HG03432 (cell line): Measurements from ENCODE around the gene RPP40.
A peak's percentile ranks its signal among the peaks of the same experiment; 100 is the strongest.
"Not testable (repeated sequence)": the region's sequence is repeated elsewhere in the genome, so short reads cannot be mapped to it uniquely, and the experiment has no call there.

ENCODE experiments used
- ATAC-seq: cut with Tn5 transposase; IDR thresholded peaks from one replicate; pipeline ENCODE4 v1.9.1; 2021; ENCODE audit warnings: mild to moderate bottlenecking, moderate library complexity; ENCODE audit not compliant: unreplicated experiment

Gene RPP40, protein sequence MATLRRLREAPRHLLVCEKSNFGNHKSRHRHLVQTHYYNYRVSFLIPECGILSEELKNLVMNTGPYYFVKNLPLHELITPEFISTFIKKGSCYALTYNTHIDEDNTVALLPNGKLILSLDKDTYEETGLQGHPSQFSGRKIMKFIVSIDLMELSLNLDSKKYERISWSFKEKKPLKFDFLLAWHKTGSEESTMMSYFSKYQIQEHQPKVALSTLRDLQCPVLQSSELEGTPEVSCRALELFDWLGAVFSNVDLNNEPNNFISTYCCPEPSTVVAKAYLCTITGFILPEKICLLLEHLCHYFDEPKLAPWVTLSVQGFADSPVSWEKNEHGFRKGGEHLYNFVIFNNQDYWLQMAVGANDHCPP

DNA sequence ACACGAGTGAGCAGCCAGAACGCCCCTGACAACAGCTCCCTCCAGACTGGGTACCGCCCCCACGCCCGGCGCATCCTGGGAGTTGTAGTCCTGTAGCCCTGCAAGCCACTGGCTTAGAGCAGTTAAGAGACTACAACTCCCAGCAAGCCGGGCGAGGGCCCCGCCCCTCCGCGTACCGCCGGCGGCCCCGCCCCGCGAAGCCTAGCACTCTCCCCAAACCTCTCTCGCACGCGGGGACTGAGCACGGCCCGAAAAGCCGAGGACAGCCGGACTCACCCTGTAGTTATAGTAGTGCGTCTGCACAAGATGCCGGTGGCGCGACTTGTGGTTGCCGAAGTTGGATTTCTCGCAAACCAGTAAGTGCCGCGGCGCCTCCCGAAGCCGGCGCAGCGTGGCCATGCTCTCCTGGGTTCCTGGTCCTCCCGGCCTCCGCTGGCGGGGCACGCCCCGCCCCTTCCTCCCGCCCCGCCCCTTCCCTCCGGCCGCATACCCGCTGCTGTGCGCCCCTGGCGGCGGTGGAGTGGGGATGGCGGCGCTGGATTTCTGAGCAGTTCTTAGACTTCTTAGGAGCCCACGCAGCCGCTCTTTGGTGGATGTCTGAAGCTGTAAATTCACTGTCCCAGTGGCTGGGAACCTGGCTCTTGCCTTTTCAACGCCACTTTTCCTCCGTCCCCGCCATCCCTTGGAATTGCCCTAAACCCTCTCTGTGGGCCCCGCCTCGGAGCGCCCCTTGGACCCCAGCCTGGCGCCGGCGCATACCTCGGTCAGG is at the start of gene RPP40:
TSS of gene RPP40 (minus strand) at position 434 of the 769 bp plus-strand sequence. CDS start at position 399, 35 bp downstream.
- ATAC-seq: peak; percentile 94

- no peak for ATAC-seq
Observed at GRCh38 chr6:5053038-5053437, 49.2 kb upstream of the RPP40 start.

DNA sequence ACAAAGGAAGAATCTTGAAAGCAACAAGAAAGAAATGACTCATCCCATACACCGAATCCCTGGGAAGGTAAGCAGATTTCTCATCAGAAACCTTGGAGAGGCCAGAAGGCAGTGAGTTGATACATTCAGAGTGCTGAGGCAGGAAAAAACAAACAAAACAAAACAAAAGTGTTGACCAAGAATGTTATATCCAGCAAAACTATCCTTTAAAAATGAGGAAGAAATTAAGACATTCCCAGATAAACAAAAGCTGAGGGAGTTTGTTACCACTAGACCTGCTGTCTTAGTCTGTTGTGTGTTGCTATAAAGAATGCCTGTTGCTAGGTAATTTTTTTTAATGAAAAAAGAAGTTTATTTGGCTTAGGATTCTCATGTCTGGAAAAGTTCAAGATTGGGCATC is 47.6 kb upstream of the RPP40 start:
- no peak for ATAC-seq

- no peak for ATAC-seq
Observed at GRCh38 chr6:5050009-5050408, 46.2 kb upstream of the RPP40 start.

GRCh38 chr6:5046430-5046829 is 42.6 kb upstream of the RPP40 start:
- no peak for ATAC-seq

- no peak for ATAC-seq
Observed at GRCh38 chr6:5045416-5045815, 41.6 kb upstream of the RPP40 start.

GRCh38 chr6:5044866-5045265 is 41.0 kb upstream of the RPP40 start:
- ATAC-seq: no peak

DNA sequence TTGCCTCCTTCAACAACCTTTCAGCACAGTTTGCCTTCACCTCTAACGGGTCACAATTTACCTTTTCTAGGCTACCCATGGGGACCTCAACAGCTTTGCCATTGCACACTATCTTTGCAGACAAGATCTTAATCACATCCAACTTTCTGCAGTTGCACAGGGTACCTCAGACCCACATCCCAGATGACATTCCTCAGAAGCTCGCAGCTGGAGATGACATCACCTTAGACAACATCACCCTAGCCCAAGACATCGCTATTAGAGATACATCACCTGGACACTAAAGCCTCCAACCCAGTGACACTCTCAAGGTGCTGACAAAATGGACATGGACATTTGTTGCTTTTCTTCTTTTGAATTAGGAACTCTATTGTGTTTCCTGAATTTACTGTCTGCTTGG is 38.6 kb upstream of the RPP40 start:
- ATAC-seq: no peak

- no peak for ATAC-seq
Observed at GRCh38 chr6:5041955-5042354, 38.1 kb upstream of the RPP40 start.

DNA sequence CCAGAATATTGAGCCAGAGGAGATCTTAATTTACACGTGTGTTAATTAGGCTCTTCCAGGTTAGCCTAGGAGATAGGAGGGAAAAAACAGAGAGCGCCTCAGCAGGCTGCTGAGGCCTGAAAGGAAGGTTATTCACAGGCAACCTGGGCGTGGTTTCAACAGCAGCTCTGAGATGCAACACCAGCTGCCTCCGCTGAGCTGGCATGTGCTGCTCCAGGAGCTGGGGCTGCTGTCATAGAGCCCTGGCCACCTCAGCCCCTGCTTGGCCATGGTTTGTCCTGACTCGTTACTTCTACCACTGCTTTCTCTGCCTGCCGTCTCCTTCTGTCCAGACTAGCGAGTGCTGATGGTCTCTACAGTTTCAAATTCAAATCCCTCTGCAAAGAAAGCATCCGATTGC is 32.4 kb upstream of the RPP40 start:
- no peak for ATAC-seq

GRCh38 chr6:5034736-5035135 is 30.9 kb upstream of the RPP40 start:
- ATAC-seq: no peak

GRCh38 chr6:5034328-5034727 is 30.5 kb upstream of the RPP40 start:
- no peak for ATAC-seq

DNA sequence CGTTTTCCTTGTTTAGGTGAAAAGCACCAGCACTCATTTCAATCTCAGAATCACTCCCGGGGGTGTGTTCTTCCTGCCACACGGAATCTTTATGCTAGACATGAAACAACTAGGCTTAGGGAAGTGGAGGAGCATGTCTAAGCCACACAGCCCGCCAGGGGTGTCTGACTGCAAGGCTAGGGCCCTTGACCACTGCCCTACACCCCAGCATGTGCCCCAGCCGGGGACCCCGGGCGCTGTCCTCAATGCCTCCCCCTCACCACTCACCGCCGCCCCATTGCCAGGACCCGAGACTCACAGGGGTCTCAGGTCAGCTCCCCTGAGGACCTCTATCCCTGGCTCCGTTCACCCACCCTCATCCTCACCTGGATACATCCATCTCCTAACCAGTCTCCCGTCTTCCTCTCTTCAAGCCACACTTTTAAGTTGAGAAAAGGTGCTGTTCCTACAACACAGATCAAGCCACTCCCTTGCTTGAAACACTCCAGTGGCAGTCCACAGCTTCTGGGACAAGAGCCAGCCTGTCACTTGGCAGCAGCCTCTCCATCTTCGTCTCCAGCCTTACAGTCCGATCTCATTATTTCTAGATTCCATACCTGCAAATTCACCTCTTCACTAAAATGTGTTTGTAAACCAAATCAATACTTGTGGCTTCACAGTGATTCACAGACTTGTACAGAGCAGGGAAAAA is 29.5 kb upstream of the RPP40 start:
- ATAC-seq: not testable (repeated sequence)

DNA sequence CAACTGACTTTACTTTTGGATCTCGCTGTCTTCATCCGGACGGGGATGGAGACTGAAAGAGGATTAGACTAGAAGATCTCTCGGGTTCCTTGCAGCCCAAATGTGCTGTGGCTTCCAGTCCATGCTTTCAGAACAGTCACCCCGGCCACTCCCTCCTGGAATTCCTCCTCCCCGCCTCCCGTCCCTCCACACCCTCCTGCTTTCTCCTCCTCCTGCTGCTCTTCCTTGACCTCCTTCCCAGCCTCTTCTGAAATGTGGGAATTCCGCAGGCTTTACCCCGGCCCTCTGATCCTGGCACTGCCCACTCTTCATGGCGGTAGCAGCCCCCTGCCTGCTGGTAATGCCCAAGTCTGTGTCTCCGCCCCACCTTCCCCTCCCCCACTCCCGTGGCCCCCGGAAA is 28.9 kb upstream of the RPP40 start:
- ATAC-seq: not testable (repeated sequence)

DNA sequence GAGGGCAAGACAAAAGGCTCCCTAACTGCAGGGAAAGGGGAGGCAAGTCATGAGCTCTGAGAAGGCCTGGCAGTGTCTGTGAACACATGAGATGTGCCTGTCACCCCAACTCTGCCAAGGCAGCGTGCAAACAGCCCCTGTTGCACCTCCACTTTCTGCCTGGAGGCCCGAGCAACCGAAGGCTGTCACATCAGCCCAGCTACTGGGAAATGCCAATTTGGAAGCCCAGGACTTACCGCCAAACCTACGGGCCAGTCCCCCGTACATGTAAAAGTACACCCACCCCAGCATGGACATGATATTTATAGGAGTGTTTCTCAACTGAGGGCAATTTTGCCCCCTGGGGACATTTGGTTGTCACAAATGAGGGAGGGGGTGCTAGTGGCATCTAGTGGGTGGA is 27.3 kb upstream of the RPP40 start:
- no peak for ATAC-seq

DNA sequence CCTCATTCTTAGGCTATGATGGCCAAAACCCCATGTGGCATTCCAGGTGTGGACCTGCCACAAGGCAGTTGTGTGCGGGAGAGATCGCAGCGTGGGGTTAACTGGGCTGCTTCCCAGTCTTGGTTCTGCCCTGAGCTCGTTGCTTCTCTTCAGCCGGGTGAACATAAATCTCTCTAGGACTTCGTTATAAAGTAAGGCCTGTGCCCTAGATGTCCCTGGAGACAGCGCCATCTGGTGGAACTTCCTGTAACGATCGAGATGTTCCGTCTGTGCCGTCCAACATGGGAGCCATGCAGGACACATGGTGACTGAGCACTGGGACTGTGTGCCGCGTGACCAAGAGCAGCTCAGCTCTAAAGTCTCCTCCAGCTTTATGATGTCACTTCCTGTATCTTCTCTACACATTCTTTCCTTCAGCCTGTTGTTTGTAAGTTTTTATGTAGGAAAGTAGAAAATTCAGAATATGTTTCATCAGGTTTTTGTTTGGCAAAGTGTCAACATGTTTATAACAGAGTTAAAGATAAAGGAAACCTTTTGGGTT is 26.8 kb upstream of the RPP40 start:
- peak; percentile 81 for ATAC-seq

DNA sequence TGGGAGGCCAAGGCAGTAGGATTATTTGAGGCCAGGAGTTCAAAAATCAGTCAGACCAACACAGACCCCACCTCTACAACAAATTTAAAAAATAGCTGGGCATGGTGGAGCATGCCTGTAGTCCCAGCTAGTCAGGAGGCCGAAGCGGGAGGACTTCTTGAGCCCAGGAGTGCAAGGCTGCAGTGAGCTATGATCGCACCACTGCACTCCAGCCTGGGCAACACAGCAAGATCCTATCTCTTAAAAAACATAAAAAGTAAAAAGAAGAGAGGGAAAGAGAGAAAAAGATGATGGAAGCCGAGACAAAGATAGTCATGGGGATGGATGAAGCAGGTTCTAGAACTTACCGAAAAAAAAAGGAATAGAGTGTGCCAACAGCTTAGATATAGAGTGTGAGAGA is 25.8 kb upstream of the RPP40 start:
- no peak for ATAC-seq

- no peak for ATAC-seq
Observed at GRCh38 chr6:5028921-5029320, 25.1 kb upstream of the RPP40 start.

GRCh38 chr6:5028301-5028700 is 24.5 kb upstream of the RPP40 start:
- ATAC-seq: no peak

- no peak for ATAC-seq
Observed at GRCh38 chr6:5025911-5026819, 22.3 kb upstream of the RPP40 start.
